Large intestine (tissue), 3 donors: ENCODE data around the gene ZNF681. TPM values are rescaled to one million over a fixed set of nuclear protein-coding genes. Genes with fewer than 3 reads are reported as not detected.
A peak's percentile ranks its signal among the peaks of the same experiment; 100 is the strongest.
"Not testable (repeated sequence)": the region's sequence is repeated elsewhere in the genome, so short reads cannot be mapped to it uniquely, and the experiment has no call there.

Experiments used
- DNase-seq, 2 donors: peaks; one replicate each; pipeline versions ENCODE4 v3.0.0 to v3.0.0-alpha.2; 2013
- H3K27ac ChIP-seq: one replicate; pipeline ENCODE4 v1.5.1; 2013; ENCODE audit warnings: low read length
- H3K27me3 ChIP-seq: 2 replicates; pipeline ENCODE4 v1.6.1; 2013; ENCODE audit warnings: low read length; ENCODE audit not compliant: control insufficient read depth, insufficient read depth
- H3K36me3 ChIP-seq: 2 replicates; pipeline ENCODE4 v1.6.1; 2013; ENCODE audit warnings: low read length; ENCODE audit not compliant: control insufficient read depth, insufficient read depth
- H3K4me1 ChIP-seq: one replicate; pipeline ENCODE4 v1.6.1; 2013; ENCODE audit warnings: low read length; ENCODE audit not compliant: control insufficient read depth, insufficient read depth
- H3K4me3 ChIP-seq: one replicate; pipeline ENCODE4 v1.5.1; 2013; ENCODE audit warnings: low read length
- H3K9me3 ChIP-seq: one replicate; pipeline ENCODE4 v1.6.1; 2013; ENCODE audit warnings: mild to moderate bottlenecking, low read depth, low read length, moderate library complexity; ENCODE audit not compliant: control insufficient read depth
- WGBS: methylation state at CpG from one replicate; pipeline ENCODE4 v1.1.5; 2013; ENCODE audit warnings: low lambda C conversion rate; ENCODE audit not compliant: insufficient coverage; 5-methylcytosine and 5-hydroxymethylcytosine counted together
- polyA plus RNA-seq: library from polyadenylated mRNA; unstranded; fragments of 120-200 nt; gene quantifications from one replicate; pipeline ENCODE4 v1.2.1, GENCODE V29; 2013

The ZNF681 gene
- polyA plus RNA-seq, 1 donor = 5.1 TPM

DNA sequence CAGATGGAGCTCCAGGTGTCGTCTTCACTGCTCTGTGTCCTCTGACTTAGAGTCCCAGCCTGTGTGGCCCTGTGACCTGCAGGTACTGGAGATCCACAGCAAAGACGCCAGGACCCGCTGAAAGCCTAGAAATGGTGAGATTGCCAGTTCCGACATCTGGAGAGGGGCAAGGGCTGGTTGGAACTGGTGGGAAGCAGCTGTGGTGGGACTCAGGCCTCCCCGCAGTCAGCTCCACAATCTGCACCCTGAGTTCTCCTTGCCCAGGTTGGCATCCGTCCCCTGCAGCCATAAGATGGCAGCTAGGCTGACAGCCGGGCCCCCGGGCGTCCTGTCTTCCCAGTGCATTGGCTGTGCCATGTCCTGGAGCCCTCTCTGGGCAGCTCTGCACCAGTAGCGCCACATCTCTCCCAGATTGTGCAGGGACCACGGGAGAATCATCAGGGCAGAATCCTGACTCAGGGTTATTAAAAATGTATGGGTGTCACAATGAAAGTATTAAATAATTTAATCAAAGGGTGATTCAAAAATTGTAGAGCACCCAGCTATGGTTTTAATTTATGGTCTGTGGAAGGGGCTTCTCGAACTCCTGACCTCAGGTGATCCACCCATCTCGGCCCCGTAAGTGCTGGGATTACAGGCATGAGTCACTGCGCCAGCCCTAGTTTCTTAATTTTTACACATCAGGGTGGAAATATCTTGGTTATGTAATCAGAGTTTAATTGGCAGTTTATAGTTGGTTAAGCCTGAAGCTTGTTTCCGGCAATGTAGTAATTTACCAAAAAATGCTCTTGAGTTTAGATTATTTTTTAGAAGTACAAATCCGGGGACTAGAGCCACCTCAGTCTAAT lies 32.2 kb upstream of the ZNF681 start:
- no CpG with 5 or more reads among the region's 17 CpGs for WGBS
- Histone ChIP-seq H3K27ac (no peak overlapping the region), H3K4me1 (no peaks in the 10 kb centered on the region), H3K9me3 (no peaks in the 10 kb centered on the region), H3K36me3 (peaks cover 5% of the 10 kb centered on the region), H3K4me3 (no peak overlapping the region), H3K27me3 (no peaks in the 10 kb centered on the region)
- DNase-seq = no peak

DNA sequence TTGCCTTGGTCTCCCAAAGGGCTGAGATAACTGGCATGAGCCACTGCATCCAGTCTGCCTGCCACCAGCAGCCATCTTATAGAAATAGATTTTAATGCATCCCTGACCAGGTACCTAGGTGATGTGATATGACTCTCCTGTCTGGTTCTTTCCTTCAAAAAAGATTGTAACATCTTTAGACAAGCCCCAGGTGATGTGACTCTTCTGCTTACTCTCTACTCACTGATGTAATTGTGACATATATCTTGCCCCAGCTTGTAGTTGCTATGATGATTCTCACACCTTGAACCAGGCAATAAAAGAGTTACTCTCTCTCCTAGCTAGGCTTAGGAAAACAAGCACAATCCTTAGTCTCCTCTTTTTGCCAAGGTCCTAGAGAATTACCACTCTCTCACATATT lies 30.6 kb upstream of the ZNF681 start:
- Histone ChIP-seq H3K4me3 (no peak overlapping the region), H3K4me1 (peaks cover under 1% of the 10 kb centered on the region), H3K27ac (no peak overlapping the region), H3K9me3 (no peaks in the 10 kb centered on the region), H3K36me3 (peaks cover 7% of the 10 kb centered on the region), H3K27me3 (no peaks in the 10 kb centered on the region)
- no peak for DNase-seq

DNA sequence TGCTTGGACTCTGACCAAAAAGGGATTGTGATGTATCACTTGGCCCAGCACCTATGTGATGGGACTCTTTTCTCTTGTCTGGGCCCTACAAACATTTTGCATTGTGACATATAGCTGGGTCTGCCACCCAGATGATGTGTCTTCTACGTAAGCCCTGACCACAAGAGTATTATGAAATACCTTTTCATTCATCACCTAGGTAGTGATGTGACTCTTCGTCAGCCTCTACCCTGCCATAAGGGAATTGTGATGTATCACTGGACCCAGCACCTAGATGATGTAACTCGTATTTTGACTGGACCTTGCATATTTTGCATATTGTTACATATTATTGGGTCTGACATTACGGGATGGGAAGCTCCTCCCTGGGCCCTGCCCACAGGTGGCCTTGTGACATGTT lies 29.7 kb upstream of the ZNF681 start:
- no CpG with 5 or more reads among the region's 4 CpGs for WGBS
- Histone ChIP-seq H3K9me3 (no peaks in the 10 kb centered on the region), H3K4me1 (peaks cover 3% of the 10 kb centered on the region), H3K27ac (no peak overlapping the region), H3K27me3 (no peaks in the 10 kb centered on the region), H3K4me3 (no peak overlapping the region), H3K36me3 (peaks cover 7% of the 10 kb centered on the region)
- DNase-seq = no peak

DNA sequence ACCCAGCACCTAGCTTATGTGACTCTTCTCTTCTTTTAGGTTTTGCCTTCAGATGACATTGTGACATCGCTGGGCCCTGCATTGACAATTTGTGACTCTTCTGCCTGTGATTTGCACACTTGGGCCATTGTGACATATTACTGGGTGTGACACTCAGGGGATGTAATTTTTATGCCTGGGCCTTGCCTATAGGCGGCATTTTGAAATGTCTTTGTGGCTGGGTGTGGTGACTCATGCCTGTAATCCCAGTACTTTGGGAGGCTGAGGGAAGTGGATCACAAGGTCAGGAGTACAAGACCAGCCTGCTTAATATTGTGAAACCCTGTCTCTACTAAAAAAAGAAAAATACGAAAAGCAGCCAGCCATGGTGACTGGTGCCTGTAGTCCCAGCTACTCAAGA lies 28.4 kb upstream of the ZNF681 start:
- DNase-seq = peak in 1 of 2 donors; percentile 18

DNA sequence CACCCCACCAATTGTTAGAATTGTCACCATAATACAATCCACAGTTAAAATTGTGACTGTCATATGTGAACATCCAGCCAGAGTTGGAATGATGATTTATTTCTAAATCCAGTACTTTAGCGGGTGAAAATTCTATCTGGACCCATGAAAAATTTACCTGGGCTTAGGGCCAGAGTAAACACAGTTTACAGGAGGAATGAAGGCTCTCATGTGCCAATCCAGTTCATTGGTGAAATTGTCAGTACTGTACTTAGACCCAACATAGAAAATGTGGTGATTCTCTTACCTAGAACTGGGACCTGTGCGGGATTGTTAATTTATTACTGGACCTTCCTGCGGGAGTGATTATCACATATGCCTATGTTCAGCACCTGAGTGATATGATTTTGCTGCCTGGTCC lies 27.3 kb upstream of the ZNF681 start:
- H3K36me3 ChIP-seq = peaks cover 16% of the 10 kb centered on the region
- H3K4me3 ChIP-seq = no peak overlapping the region
- WGBS = no CpG with 5 or more reads among the region's 3 CpGs
- no peak for DNase-seq
- H3K4me1 ChIP-seq = peaks cover 3% of the 10 kb centered on the region
- H3K27me3 ChIP-seq = no peaks in the 10 kb centered on the region
- H3K27ac ChIP-seq = no peak overlapping the region
- H3K9me3 ChIP-seq = no peaks in the 10 kb centered on the region

More for the DNA sequence above, 28.4 kb upstream of the ZNF681 start:
- peaks cover 3% of the 10 kb centered on the region for H3K4me1 ChIP-seq
- H3K4me3 ChIP-seq = no peak overlapping the region
- no CpG with 5 or more reads among the region's 3 CpGs for WGBS
- H3K36me3 ChIP-seq = peaks cover 12% of the 10 kb centered on the region
- no peaks in the 10 kb centered on the region for H3K27me3 ChIP-seq
- H3K27ac ChIP-seq = no peak overlapping the region
- H3K9me3 ChIP-seq = no peaks in the 10 kb centered on the region

DNA sequence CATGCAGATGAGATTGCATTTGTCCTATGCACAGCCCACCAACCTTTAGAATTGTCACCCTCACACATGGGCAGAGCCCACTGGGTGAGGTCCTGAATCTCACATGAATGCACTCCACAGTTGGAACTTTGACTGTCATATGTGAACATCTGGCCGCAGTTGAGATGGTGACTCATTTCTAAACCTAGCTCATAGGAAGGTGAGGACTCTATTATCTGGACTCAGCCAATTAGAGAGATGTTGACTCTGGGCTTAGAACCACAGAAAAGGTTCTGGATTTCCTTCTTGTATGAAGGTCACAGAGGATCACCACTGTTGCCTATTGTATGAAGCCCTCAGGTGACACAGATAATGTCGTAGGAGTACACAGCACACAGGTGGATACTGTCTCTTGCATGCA lies 25.6 kb upstream of the ZNF681 start:
- H3K9me3 ChIP-seq = no peaks in the 10 kb centered on the region
- no peak overlapping the region for H3K4me3 ChIP-seq
- peak overlapping the region; percentile 58 for H3K27ac ChIP-seq
- DNase-seq = no peak
- peaks cover 3% of the 10 kb centered on the region for H3K4me1 ChIP-seq
- no CpG with 5 or more reads among the region's 2 CpGs for WGBS
- H3K27me3 ChIP-seq = no peaks in the 10 kb centered on the region
- H3K36me3 ChIP-seq = peaks cover 20% of the 10 kb centered on the region

DNA sequence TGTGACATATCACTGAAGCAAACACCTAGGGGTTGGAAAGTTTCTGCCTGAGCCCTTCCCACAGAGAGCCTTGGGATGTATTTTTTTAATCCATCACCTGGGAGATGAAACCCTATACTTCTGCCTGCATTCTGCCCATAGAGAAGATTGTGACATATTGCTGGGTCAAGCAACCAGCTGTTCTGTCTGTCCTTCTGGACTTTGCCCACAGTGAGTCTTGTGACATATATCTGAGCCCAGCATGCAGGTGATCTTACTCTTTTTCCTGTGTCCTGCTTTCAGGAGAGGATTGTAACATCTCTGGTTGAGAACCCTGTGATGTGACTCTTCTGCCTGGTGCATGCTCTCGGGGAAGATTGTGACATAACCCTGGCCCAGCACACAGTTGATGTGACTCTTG lies 24.9 kb upstream of the ZNF681 start:
- no peaks in the 10 kb centered on the region for H3K9me3 ChIP-seq
- no peak overlapping the region for H3K4me3 ChIP-seq
- DNase-seq = peak; percentile 83 to 88
- H3K27ac ChIP-seq = peak overlapping the region; percentile 54
- H3K36me3 ChIP-seq = peaks cover 18% of the 10 kb centered on the region
- peaks cover 3% of the 10 kb centered on the region for H3K4me1 ChIP-seq
- no peaks in the 10 kb centered on the region for H3K27me3 ChIP-seq
- WGBS = no CpG with 5 or more reads among the region's 1 CpG

DNA sequence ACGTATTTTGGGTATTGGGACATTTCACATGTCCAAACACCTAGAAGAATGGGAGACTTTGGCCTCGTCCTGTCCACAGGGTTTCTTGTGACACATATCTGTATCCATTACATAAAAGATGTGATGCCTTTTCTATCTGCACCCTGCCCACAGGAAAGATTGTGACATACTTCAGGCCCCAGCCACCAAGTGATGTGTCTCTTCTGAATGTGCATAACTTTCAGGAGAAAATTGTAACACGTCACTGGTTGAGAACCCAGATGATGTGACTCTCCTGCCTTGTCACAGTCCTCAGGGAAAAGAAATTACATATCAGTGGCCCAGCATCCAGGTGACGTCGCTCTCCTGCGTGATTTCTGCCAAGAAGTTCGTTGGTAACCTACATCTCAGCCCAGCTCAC lies 21.0 kb upstream of the ZNF681 start:
- Histone ChIP-seq H3K9me3 (no peaks in the 10 kb centered on the region), H3K36me3 (peaks cover 19% of the 10 kb centered on the region), H3K4me3 (no peak overlapping the region), H3K4me1 (peaks cover 9% of the 10 kb centered on the region), H3K27ac (no peak overlapping the region), H3K27me3 (no peaks in the 10 kb centered on the region)
- no peak for DNase-seq
- no CpG with 5 or more reads among the region's 7 CpGs for whole genome bisulfite sequencing

DNA sequence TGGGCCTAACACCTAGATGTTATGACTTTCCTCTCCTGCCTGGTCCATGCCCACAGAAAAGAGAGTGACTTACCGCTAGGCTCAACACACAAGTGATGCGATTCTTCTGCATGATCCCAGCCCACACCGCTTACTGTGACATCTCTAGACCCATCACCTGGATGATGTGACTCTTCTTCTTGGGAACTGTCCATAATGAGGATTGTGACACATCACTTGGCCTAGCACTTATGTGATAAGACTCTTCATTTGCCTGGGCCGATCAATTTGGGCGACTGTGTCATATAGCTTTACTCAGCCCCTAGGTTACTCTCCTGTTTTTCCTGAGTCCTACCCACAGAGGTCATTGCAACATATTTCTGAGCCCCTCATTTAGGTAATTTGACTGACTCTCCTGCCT lies 19.9 kb upstream of the ZNF681 start:
- Histone ChIP-seq H3K9me3 (no peaks in the 10 kb centered on the region), H3K4me1 (peaks cover 10% of the 10 kb centered on the region), H3K27ac (no peak overlapping the region), H3K4me3 (no peak overlapping the region), H3K36me3 (peaks cover 19% of the 10 kb centered on the region), H3K27me3 (no peaks in the 10 kb centered on the region)
- no CpG with 5 or more reads among the region's 5 CpGs for WGBS
- DNase-seq = no peak

DNA sequence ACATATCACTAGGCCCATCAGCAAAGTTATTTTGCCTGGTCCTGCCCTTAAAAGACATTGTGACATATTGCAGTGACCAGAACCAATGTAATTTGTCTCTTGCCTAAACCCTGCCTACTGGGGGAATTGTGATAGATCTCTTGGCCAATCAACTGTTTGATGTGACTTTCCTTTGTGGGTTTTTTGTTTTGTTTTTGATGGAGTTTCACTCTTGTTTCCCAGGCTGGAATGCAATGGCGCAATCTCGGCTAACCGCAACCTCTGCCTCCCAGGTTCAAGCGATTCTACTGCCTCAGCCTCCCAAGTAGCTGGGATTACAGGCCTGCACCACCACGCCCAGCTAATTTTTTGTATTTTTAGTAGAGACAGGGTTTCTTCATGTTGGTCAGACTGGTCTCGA lies 19.3 kb upstream of the ZNF681 start:
- not testable (repeated sequence) for H3K27ac ChIP-seq, H3K27me3 ChIP-seq, DNase-seq, H3K4me3 ChIP-seq, H3K9me3 ChIP-seq
- Histone ChIP-seq H3K4me1 (peaks cover 10% of the 10 kb centered on the region), H3K36me3 (peaks cover 19% of the 10 kb centered on the region)
- WGBS = no CpG with 5 or more reads among the region's 6 CpGs

DNA sequence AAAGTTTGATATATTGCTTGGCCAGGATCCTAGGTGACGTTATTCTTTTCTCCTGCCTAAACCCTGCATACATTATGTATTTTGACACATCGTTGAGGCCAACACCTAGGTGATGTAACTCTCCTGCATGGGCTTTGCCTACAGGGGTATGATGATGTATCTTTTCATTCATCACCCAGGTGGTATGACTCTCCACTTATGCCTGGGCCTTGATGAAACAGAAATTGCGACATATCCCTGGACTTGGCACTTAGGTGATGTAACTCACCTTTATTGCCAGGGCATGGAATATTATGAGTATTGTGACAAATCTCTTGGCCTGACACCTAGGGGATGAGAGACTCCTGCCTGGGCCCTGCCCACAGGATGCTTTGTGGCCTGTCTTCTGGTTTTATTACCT lies 18.5 kb upstream of the ZNF681 start:
- no CpG with 5 or more reads among the region's 3 CpGs for WGBS
- DNase-seq = no peak
- Histone ChIP-seq H3K4me1 (peaks cover 10% of the 10 kb centered on the region), H3K27ac (no peak overlapping the region), H3K36me3 (peaks cover 16% of the 10 kb centered on the region), H3K9me3 (no peaks in the 10 kb centered on the region), H3K27me3 (no peaks in the 10 kb centered on the region), H3K4me3 (no peak overlapping the region)
